HL-60/S4 treated with retinoic acid at 250 ng/mL for 4 days and 3 days (cell line): ENCODE measurements around the gene IMPACT.

ENCODE experiments used
- in situ Hi-C: fragments of 300-500 bp; cut with MboI; formaldehyde crosslinking; loops from 2 replicates; pipeline ENCODE4 v1.7.0; 2022; ENCODE audit warnings: low sequenced_read_pairs

IMPACT gene

GRCh38 chr18:24474406-24474805 is 47.9 kb downstream of the IMPACT start:
- in situ Hi-C loops: no loop called here

GRCh38 chr18:24475926-24476589 is 49.6 kb downstream of the IMPACT start:
- in situ Hi-C loops: loop anchor here (25.0 kb wide), 1 partner anchor 289 kb away; no protein-coding TSS in a partner anchor

GRCh38 chr18:24479371-24479770 is 52.9 kb downstream of the IMPACT start:
- in situ Hi-C loops: loop anchor here (25.0 kb wide), 1 partner anchor 292 kb away; no protein-coding TSS in a partner anchor

- in situ Hi-C loops: loop anchor here (25.0 kb wide), 1 partner anchor 296 kb away; no protein-coding TSS in a partner anchor
Measured at GRCh38 chr18:24482821-24483220, 56.4 kb downstream of the IMPACT start.

GRCh38 chr18:24485681-24486080 is 59.2 kb downstream of the IMPACT start:
- in situ Hi-C loops: loop anchor here (5.0 to 25.0 kb wide), 2 partner anchors 128 to 298 kb away; no protein-coding TSS in a partner anchor

- in situ Hi-C loops: loop anchor here (5.0 to 25.0 kb wide), 2 partner anchors 129 to 299 kb away; no protein-coding TSS in a partner anchor
Measured at GRCh38 chr18:24486684-24487083, 60.2 kb downstream of the IMPACT start.

- in situ Hi-C loops: loop anchor here (5.0 to 25.0 kb wide), 2 partner anchors 132 to 302 kb away; no protein-coding TSS in a partner anchor
Measured at GRCh38 chr18:24488824-24489493, 62.5 kb downstream of the IMPACT start.

- in situ Hi-C loops: loop anchor here (25.0 kb wide), 1 partner anchor 303 kb away; no protein-coding TSS in a partner anchor
Measured at GRCh38 chr18:24490539-24490938, 64.1 kb downstream of the IMPACT start.

- in situ Hi-C loops: loop anchor here (25.0 kb wide), 1 partner anchor 305 kb away; no protein-coding TSS in a partner anchor
Measured at GRCh38 chr18:24491927-24492834, 65.7 kb downstream of the IMPACT start.

- in situ Hi-C loops: loop anchor here (25.0 kb wide), 1 partner anchor 307 kb away; no protein-coding TSS in a partner anchor
Measured at GRCh38 chr18:24494586-24494985, 68.1 kb downstream of the IMPACT start.

GRCh38 chr18:24497031-24497754 is 70.7 kb downstream of the IMPACT start:
- in situ Hi-C loops: loop anchor here (25.0 kb wide), 1 partner anchor 310 kb away; no protein-coding TSS in a partner anchor

- in situ Hi-C loops: loop anchor here (25.0 kb wide), 1 partner anchor 313 kb away; no protein-coding TSS in a partner anchor
Measured at GRCh38 chr18:24499814-24500213, 73.3 kb downstream of the IMPACT start.

GRCh38 chr18:24500217-24500616 is 73.7 kb downstream of the IMPACT start:
- in situ Hi-C loops: no loop called here

- in situ Hi-C loops: no loop called here
Measured at GRCh38 chr18:24500766-24501165, 74.3 kb downstream of the IMPACT start.

- in situ Hi-C loops: no loop called here
Measured at GRCh38 chr18:24502667-24503523, 76.4 kb downstream of the IMPACT start.
